Nephron progenitor cell (in vitro differentiated cells): ENCODE measurements around the gene GLTP.
"Not testable (repeated sequence)": the region's sequence is repeated elsewhere in the genome, so short reads cannot be mapped to it uniquely, and the experiment has no call there.

Experiments
- DNase-seq: peaks from one replicate; pipeline ENCODE4 v3.0.0; 2021
- H3K27ac Mint-ChIP-seq: 2 replicates; pipeline ENCODE4 v1.8.0; 2021; ENCODE audit warnings: mild to moderate bottlenecking, moderate library complexity, mixed read lengths
- H3K27me3 Mint-ChIP-seq: 2 replicates; pipeline ENCODE4 v1.8.0; 2021; ENCODE audit warnings: mild to moderate bottlenecking, low read depth, mixed read lengths; ENCODE audit not compliant: poor library complexity
- H3K36me3 Mint-ChIP-seq: 2 replicates; pipeline ENCODE4 v1.8.0; 2021; ENCODE audit warnings: low read depth, mixed read lengths
- H3K4me1 Mint-ChIP-seq: 2 replicates; pipeline ENCODE4 v1.8.0; 2021; ENCODE audit warnings: mixed read lengths
- H3K4me3 Mint-ChIP-seq: 2 replicates; pipeline ENCODE4 v1.8.0; 2021; ENCODE audit warnings: mild to moderate bottlenecking, moderate library complexity, mixed read lengths
- H3K9me3 Mint-ChIP-seq: 2 replicates; pipeline ENCODE4 v1.8.0; 2021; ENCODE audit warnings: mild to moderate bottlenecking, moderate library complexity, mixed read lengths
- TF ChIP-seq, protein P1 (sequence below): fragments of 200-600 bp; sonication (generic); IDR thresholded peaks from 2 replicates; pipeline ENCODE4 v1.5.0; 2021; ENCODE audit warnings: antibody characterized with exemption

The GLTP gene

DNA sequence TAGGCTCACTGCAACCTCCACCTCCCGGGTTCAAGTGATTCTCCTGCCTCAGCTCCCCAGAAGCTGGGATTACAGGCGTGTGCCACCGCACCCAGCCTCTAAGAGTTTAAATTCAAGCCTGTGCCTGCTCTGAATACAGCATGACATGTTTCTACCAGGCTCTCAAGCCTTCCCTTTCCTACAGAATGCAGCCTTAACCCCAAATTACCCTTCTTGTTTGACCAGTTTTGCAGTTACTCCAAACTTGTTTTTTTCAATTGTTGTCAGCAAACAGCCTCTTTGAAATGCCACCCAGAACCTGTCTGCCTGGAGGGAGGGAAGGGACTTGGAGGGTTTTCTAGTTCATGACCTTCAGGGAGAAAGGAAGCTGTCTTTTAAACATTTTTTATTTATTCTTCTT lies 15.4 kb downstream of the GLTP start:
- Mint-ChIP-seq H3K4me3 (no peak overlapping the region), H3K9me3 (no peaks in the 10 kb centered on the region), H3K36me3 (peaks cover 5% of the 10 kb centered on the region), H3K4me1 (peaks cover 43% of the 10 kb centered on the region), H3K27me3 (no peaks in the 10 kb centered on the region), H3K27ac (no peak overlapping the region)
- no peak for DNase-seq
- TF ChIP-seq, protein P1, sequence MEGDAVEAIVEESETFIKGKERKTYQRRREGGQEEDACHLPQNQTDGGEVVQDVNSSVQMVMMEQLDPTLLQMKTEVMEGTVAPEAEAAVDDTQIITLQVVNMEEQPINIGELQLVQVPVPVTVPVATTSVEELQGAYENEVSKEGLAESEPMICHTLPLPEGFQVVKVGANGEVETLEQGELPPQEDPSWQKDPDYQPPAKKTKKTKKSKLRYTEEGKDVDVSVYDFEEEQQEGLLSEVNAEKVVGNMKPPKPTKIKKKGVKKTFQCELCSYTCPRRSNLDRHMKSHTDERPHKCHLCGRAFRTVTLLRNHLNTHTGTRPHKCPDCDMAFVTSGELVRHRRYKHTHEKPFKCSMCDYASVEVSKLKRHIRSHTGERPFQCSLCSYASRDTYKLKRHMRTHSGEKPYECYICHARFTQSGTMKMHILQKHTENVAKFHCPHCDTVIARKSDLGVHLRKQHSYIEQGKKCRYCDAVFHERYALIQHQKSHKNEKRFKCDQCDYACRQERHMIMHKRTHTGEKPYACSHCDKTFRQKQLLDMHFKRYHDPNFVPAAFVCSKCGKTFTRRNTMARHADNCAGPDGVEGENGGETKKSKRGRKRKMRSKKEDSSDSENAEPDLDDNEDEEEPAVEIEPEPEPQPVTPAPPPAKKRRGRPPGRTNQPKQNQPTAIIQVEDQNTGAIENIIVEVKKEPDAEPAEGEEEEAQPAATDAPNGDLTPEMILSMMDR = no peak

DNA sequence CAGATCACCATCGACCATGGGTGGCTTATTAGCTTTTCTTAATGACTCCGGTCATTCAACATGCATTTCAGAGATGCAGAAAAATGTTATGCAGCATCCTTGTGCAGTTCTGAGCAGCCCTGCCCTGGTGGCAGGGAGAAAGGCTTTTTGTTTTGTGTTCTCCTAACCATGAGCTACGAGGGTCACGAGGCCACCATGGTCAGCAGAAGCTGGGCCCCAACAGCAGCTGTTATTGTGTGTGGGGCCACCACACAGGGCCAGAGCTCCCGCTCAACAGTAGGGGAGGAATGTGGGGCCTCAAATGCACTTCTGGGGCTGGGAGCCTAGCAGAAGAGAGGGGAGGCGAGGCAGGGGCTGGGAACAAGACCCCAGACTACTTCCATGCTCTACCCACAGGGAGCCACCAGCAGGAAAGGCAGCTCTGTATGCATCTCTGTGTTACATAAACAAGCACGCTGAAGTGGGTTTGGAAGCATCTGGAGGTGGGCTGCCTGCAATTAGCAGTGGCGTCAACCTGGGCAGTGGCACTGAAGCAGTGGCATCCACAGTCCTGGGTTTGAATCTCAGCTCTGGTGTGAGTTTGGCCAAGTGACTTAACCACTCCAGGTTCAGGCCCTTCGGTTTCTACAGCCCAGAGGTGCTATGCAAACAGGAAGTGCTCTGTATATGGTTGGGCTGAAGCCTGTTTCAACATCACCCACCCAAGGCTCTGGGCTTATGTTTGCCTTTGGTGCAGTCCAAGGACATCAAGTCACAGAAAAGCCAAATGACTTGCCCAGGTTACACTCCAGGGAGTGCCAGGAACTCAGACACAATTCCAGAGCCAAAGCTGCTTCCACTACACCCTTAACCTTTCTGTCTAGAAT lies 16.3 kb downstream of the GLTP start:
- peaks cover 5% of the 10 kb centered on the region for H3K36me3 Mint-ChIP-seq
- no peak for DNase-seq
- no peaks in the 10 kb centered on the region for H3K27me3 Mint-ChIP-seq
- TF ChIP-seq, protein P1 = no peak
- no peaks in the 10 kb centered on the region for H3K9me3 Mint-ChIP-seq
- H3K27ac Mint-ChIP-seq = peak overlapping the region; percentile 92
- H3K4me3 Mint-ChIP-seq = no peak overlapping the region
- H3K4me1 Mint-ChIP-seq = peaks cover 43% of the 10 kb centered on the region

DNA sequence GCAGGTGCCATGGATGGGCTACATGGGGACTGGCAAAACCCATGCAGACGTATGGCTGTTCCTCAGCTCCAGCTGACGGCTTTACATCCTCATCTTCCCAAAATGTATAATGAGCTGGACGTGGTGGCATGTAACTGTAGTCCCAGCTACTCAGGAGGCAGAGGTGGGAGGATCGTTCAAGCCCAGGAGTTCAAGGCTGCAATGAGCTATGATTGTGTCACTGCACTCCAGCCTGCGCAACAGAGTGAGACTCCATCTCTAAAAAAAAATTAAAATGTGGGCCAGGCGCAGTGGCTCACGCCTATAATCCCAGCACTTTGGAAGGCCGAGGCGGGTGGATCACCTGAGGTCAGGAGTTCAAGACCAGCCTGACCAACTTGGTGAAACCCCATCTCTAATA lies 17.9 kb downstream of the GLTP start:
- H3K4me1 Mint-ChIP-seq = peaks cover 43% of the 10 kb centered on the region
- H3K9me3 Mint-ChIP-seq, H3K36me3 Mint-ChIP-seq, DNase-seq, H3K27me3 Mint-ChIP-seq, H3K4me3 Mint-ChIP-seq: not testable (repeated sequence)
- peak overlapping the region; percentile 32 for H3K27ac Mint-ChIP-seq

DNA sequence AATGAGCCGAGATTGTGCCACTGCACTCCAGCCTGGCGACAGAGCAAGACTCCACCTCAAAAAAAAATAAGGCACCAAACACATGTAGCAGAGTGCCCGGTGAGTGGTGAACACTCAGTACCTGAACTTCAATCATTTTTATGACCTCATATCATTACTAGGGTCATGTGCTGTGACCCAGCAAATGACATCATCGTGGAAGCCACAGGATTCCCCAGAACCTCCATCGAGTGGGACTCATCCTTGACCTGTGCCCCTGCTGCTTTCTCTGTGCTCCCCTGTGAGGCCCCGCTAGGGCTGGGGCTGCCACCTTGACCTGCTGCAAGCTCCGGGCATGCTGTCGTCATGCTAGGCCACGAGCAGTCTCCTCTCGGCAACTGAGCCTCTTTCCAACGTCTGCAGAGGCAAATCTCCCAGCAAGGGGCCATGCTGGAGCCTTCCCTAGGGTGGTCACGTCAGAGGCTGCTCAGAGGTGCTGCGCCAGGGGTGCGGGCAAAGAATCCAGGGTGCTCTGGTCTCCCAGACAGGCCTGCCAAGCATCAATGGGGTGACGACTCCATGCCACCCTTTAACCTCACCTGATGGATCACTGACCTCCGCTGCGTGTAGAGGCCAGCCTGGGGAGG lies 18.5 kb downstream of the GLTP start:
- TF ChIP-seq, protein P1 = no peak
- peaks cover 5% of the 10 kb centered on the region for H3K27me3 Mint-ChIP-seq
- no peaks in the 10 kb centered on the region for H3K9me3 Mint-ChIP-seq
- H3K27ac Mint-ChIP-seq = no peak overlapping the region
- no peak overlapping the region for H3K4me3 Mint-ChIP-seq
- peak; percentile 18 for DNase-seq
- peaks cover 43% of the 10 kb centered on the region for H3K4me1 Mint-ChIP-seq
- peaks cover 10% of the 10 kb centered on the region for H3K36me3 Mint-ChIP-seq

DNA sequence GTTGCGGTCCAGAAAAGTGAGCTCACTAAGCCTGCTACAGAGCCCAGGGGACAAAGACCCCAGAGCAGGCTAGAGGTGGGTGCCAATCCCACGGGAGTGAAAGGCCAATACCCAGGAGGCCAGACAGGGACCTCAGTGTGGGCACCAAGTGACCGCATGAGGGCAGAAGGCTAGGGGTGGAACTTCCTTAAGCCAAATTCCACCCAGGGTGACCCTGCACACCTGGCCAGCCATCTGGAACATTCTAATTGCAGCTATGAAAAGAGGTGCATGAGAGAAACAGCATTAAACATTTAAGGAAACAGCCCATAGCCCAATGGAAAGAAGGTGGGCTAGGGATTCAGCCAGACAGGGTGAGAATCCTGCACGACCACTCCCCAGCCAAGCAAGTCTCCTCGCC lies 19.4 kb downstream of the GLTP start:
- DNase-seq = no peak
- Mint-ChIP-seq H3K36me3 (peaks cover 10% of the 10 kb centered on the region), H3K4me3 (no peak overlapping the region), H3K27me3 (peaks cover 5% of the 10 kb centered on the region), H3K27ac (no peak overlapping the region), H3K9me3 (no peaks in the 10 kb centered on the region), H3K4me1 (peaks cover 43% of the 10 kb centered on the region)
- TF ChIP-seq, protein P1 = no peak

DNA sequence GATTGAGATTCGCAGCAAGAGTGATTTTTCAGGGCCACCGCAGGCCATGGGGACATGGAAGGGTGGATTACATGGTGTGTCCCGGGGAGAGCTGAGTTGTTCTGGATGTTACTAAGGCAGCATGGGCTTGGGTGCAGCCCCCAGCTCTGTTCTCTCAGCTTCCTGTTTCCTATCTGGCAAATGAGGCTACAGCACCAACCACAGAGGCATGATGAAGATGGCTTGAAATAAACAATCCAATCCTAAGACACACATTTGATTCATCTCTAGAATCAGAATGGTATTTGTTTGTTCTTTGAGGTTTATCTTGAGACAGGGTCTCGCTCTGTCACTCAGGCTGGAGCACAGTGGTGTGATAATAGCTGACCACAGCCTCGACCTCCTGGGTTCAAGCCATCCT lies 21.6 kb downstream of the GLTP start:
- H3K36me3 Mint-ChIP-seq = peaks cover 10% of the 10 kb centered on the region
- H3K27ac Mint-ChIP-seq = peak overlapping the region; percentile 81
- peaks cover 5% of the 10 kb centered on the region for H3K27me3 Mint-ChIP-seq
- no peaks in the 10 kb centered on the region for H3K9me3 Mint-ChIP-seq
- TF ChIP-seq, protein P1 = no peak
- H3K4me3 Mint-ChIP-seq = no peak overlapping the region
- no peak for DNase-seq
- peaks cover 28% of the 10 kb centered on the region for H3K4me1 Mint-ChIP-seq
